Astrocyte of the hippocampus (primary cell): ENCODE results near the gene ENOSF1.
"Not testable (repeated sequence)": the region's sequence is repeated elsewhere in the genome, so short reads cannot be mapped to it uniquely, and the experiment has no call there.

Experiments used
- DNase-seq: peaks from one replicate; pipeline ENCODE4 v3.0.0; 2011; ENCODE audit warnings: low read depth, low spot score

ENOSF1 gene

DNA sequence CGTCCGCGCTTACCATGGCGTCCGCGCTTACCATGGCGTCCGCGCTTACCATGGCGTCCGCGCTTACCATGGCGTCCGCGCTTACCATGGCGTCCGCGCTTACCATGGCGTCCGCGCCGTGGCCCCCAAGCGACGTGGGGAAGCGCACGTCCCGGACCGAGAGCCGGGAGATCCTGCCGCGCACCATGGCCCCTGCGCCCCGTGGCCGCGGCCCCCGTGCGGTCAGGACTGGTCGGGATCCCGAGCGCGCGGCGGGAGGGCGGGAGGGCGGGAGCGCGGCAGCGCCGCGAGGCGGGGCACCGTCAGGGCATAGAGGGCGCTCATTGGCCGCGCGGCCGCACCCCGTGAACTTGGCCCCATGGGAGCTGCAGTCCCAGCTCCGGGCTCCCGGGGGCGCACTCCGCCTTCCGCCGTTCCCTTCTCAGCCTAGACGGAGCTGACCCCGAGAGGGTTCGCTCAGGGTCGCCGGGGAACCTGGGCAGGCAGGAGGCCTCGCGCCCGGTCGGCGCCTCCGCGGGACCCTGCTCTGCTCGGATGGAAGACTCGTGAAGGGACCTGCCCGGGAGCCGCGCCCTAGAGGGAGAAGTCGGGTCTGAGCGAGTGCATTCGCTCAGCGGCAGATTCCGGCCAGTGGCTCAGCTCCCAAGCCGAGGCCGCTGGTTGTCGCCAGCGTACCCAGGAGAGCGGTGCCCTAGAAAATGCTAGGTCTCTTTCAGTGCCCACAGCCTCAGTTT is at the start of gene ENOSF1:
Gene ENOSF1 (minus strand): TSS at position 230 of the 734 bp plus-strand sequence. CDS start 43 bp downstream, at position 187.
- DNase-seq = peak; percentile 89

DNA sequence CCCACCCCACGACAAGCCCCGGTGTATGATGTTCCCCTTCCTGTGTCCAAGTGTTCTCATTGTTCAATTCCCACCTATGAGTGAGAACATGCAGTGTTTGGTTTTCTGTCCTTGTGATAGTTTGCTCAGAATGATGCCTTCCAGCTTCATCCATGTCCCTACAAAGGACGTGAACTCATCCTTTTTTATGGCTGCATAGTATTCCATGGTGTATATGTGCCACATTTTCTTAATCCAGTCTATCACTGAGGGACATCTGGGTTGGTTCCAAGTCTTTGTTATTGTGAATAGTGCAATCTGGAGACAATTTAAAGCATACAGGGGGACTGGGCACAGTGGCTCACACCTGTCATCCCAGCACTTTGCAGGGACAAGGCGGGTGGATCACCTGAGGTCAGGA is 47.4 kb upstream of the ENOSF1 start:
- DNase-seq = not testable (repeated sequence)

GRCh38 chr18:755506-755905 is 43.1 kb upstream of the ENOSF1 start:
- no peak for DNase-seq

DNA sequence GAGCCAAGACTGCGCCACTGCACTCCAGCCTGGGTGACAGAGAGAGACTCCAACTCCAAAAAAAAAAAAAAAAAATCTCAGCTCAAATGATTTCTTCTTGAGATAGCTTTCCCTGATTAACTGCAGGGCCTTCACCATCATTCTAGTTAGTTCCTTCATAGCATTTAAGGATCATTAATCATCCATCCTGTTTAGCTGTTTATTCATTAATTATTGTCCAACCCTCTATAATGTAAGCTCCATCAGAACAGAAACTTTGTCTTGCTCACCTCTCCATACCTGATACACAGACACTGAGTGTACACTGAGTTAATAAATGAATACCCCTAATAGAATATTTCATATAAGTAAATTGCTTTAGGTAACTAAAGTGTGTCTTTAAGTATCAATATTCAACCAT is 42.2 kb upstream of the ENOSF1 start:
- DNase-seq = no peak

GRCh38 chr18:750456-750855 is 38.0 kb upstream of the ENOSF1 start:
- DNase-seq = no peak

- DNase-seq = no peak
Measured at GRCh38 chr18:744832-745597, 32.6 kb upstream of the ENOSF1 start.

GRCh38 chr18:741931-742512 is 29.6 kb upstream of the ENOSF1 start:
- peak; percentile 53 for DNase-seq

DNA sequence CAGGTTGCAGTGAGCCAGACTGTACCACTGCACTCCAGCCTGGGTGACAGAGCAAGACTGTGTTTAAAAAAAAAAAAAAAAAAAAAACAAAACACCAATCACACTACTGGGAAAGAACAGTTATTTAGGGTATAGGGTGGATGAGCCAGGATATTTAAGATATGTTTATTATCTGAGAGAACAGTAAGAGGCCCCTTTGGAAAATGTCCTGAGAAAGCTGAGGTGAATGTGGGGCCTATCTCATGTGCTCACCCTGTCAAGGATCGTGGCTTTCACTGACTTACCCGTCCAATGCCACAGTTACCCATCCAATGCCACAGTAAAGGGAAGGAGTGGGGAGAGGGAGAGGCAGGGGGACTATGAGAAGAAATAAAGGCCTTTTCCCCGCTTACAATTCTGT is 19.9 kb upstream of the ENOSF1 start:
- no peak for DNase-seq

- DNase-seq = no peak
Measured at GRCh38 chr18:731185-731584, 18.8 kb upstream of the ENOSF1 start.

DNA sequence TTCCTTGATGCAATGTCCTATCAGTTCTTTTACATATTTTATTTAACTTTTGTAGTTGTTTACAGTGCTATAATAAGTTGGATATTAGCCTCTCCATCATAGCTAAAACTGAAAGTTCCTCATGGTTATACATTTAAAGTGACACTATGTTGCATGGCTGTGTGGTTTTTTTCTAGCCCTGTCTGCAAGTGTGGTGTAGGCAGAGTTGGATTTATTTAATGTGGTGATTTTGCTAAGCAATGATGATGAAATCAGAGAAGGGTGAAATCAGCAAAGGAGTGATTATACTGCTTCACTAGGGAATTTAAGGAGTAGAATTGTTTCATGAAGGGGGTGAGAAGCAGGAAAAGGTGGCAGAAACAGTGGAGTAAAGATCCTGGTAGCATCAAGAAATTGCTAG is 18.3 kb upstream of the ENOSF1 start:
- no peak for DNase-seq

DNA sequence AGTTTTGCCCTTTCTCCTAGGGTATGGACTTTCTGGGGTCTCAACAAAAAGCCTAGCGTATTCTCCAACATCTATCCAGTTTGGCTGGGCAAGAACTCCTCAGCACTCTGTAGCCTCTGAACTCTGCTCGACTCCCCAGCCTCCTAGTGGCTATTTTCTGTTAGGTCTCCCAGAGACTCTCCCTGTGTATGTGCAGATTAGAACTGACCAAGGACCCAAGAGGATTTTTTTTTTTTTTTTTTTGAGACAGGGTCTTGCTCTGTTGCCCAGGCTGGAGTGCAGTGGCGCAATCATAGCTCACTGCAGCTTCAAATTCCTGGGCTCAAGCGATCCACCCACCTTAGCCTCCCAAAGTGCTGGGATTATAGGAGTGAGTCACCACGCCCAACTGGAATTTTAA is 17.7 kb upstream of the ENOSF1 start:
- DNase-seq = not testable (repeated sequence)

DNA sequence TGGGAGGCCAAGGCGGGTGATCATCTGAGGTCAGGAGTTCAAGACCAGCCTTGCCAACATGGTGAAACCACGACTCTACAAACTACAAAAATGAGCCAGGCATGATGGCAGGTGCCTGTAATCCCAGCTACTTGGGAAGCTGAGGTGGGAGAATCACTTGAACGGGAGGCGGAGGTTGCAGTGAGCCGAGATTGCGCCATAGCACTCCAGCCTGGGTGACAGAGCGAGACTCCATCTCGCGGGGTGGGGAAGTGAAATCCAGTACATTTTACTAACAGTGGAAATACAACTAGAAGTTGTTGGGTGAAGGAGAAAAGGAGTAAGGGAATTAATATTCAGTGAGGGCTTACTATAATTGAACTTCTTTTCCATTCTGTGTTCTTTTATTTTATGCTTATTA is 13.2 kb upstream of the ENOSF1 start:
- DNase-seq = no peak

- peak; percentile 42 for DNase-seq
Measured at GRCh38 chr18:723541-724080, 11.2 kb upstream of the ENOSF1 start.

DNA sequence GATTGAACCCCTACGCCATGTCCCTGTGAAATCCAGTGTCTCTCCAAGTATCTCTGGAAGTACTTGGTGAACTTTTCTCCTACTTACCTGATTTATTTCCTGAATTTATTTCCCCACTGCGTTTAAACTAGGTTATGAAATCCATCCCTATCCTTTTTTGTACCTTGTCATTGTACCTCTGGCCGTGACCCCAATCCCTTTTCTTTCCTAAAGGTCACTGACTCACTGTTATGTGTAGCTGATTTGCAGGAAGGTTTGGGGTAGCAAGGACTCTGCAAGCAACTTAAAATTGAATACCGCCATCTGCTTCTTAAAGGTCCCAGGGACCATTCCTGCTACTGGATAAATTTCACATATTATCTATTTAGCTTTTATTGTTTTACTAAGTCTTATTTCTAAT is 4.6 kb upstream of the ENOSF1 start:
- no peak for DNase-seq

- peak; percentile 52 for DNase-seq
Measured at GRCh38 chr18:715626-716025, 3.2 kb upstream of the ENOSF1 start.

- no peak for DNase-seq
Measured at GRCh38 chr18:713135-713490, 683 bp upstream of the ENOSF1 start.

- DNase-seq = peak; percentile 79
Measured at GRCh38 chr18:711657-712400, 601 bp downstream of the ENOSF1 start.

GRCh38 chr18:711310-711656 is 1.1 kb downstream of the ENOSF1 start:
- no peak for DNase-seq

DNA sequence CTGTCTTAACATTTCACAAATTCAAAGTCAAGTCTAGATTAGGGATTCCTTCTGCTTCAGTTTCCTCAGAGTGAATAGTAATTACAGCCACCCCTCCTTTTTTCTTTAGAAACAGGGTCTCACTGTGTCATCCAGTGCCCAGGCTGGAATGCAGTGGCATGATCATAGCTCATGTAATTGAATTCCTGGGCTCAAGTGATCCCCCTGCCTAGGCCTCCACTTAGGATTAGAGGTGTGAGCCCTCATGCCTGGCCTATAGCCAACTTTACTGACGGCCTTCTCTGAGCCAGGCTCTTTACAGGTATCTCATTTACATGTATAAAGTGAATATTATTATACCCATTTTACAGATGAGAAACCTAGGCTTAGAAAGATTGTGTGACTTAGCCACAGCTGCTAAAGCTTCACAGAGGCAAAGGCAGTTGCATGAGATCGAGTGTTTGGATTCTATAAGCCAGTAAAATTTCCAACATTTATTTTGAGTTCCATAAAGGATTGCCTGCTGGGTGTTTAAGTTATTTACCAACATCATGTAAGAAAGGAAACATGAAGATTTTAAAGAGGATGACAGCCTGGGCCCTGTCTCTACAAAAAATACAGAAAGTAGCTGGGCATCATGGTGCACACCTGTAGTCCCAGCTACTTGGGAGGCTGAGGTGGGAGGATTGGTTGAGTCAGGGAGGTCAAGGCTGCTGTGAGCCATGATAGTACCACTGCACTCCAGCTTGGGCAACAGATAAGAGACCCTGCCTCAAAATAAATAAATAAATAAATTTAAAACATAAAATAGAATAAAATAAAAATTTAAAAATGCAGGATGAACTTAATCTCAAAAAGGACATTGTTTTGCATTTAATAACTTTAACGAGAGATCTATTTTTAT is 1.8 kb downstream of the ENOSF1 start:
- DNase-seq = no peak

- no peak for DNase-seq
Measured at GRCh38 chr18:709771-710170, 2.7 kb downstream of the ENOSF1 start.

GRCh38 chr18:708096-708495 is 4.3 kb downstream of the ENOSF1 start:
- no peak for DNase-seq
